Immature natural killer cell (primary cell): ENCODE results near the gene PLCB4. TPM values are rescaled to one million over a fixed set of nuclear protein-coding genes. Genes with fewer than 3 reads are reported as not detected.

ENCODE experiments used
- DNase-seq, 3 donors: peaks; one replicate each; pipeline ENCODE4 v3.0.0; 2022; ENCODE audit warnings: mixed read lengths in 1 of 3
- H3K27ac Mint-ChIP-seq, 6 donors: one replicate each; pipeline ENCODE4 v1.8.0; 2020; ENCODE audit warnings: mixed read lengths in 6 of 6, mild to moderate bottlenecking in 5 of 6, inconsistent platforms in 4 of 6, moderate library complexity in 3 of 6
- H3K27me3 Mint-ChIP-seq, 3 donors: one replicate each; pipeline ENCODE4 v1.8.0; 2020 to 2021; ENCODE audit warnings: low read depth in 3 of 3, mild to moderate bottlenecking in 3 of 3, mixed read lengths in 3 of 3, moderate library complexity in 3 of 3, inconsistent platforms in 1 of 3
- H3K36me3 Mint-ChIP-seq, 3 donors: one replicate each; pipeline ENCODE4 v1.8.0; 2020; ENCODE audit warnings: mixed read lengths in 3 of 3, inconsistent platforms in 2 of 3, mild to moderate bottlenecking in 2 of 3
- H3K4me1 Mint-ChIP-seq, 2 donors: one replicate each; pipeline ENCODE4 v1.8.0; 2020; ENCODE audit warnings: inconsistent platforms in 2 of 2, mild to moderate bottlenecking in 2 of 2, mixed read lengths in 2 of 2, moderate library complexity in 1 of 2
- H3K4me3 Mint-ChIP-seq, 5 donors: one replicate each; pipeline ENCODE4 v1.8.0; 2020; ENCODE audit warnings: mild to moderate bottlenecking in 5 of 5, mixed read lengths in 5 of 5, inconsistent platforms in 3 of 5, moderate library complexity in 3 of 5
- H3K9me3 Mint-ChIP-seq, 6 donors: one replicate each; pipeline ENCODE4 v1.8.0; 2020; ENCODE audit warnings: mild to moderate bottlenecking in 6 of 6, mixed read lengths in 6 of 6, inconsistent platforms in 4 of 6, moderate library complexity in 3 of 6
- polyA plus RNA-seq, 3 donors: library from polyadenylated mRNA; unstranded; fragments of 300-500 nt; fragmentation: Illumina TruSeq; gene quantifications; one replicate each; pipeline ENCODE4 v1.2.3, GENCODE V29; 2021

Gene PLCB4
- polyA plus RNA-seq, 3 donors from 2014 or later, result not detected

DNA sequence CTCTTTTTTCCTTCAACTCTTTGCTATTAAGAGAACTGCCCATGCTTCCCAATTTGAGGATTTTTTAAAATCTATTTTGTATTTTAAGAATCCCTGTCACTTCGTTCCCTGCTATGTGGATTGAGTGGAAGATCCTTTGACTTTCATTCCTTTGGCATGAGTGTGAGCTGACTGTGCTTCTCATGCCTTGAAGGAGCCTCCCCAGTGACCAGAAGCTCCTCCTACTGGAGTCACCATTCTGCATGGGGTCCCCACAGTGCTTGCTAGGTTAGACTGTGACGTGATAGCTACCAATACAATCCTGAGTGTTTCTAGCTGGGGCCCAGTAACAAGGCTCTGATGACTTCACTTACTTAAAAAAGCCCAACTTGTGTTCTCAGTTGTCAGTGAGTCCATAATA is 341.1 kb downstream of the PLCB4 start:
- Mint-ChIP-seq H3K36me3 (no peaks in the 10 kb centered on the region), H3K4me1 (no peaks in the 10 kb centered on the region), H3K9me3 (no peaks in the 10 kb centered on the region), H3K27ac (no peak overlapping the region), H3K27me3 (peaks cover 0 to 7% (median 0%) of the 10 kb centered on the region in 3 donors), H3K4me3 (no peak overlapping the region)
- no peak for DNase-seq

DNA sequence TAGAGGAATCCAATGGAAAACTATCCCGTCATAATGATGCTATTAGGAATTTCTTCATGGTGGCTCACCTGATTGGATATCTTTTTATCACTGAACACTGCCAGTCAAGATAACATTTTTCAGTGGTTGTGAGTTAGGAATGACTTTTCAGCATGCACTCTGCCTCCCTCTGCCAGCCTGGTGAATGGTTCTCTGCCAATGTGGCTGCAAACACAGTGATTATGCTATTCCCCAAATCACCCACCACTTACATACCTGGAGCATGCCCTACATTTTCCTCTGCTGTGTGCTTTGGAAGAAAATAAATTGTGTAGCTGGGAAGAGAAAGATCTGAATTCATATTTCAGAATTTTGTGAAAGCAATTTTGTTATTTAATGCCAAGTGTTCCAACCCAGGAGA is 342.9 kb downstream of the PLCB4 start:
- Mint-ChIP-seq H3K9me3 (no peaks in the 10 kb centered on the region), H3K27ac (no peak overlapping the region), H3K27me3 (peaks cover 0 to 7% (median 0%) of the 10 kb centered on the region in 3 donors), H3K36me3 (no peaks in the 10 kb centered on the region), H3K4me1 (no peaks in the 10 kb centered on the region), H3K4me3 (no peak overlapping the region)
- no peak for DNase-seq

- Mint-ChIP-seq H3K36me3 (no peaks in the 10 kb centered on the region), H3K27ac (no peak overlapping the region), H3K4me1 (no peaks in the 10 kb centered on the region), H3K9me3 (no peaks in the 10 kb centered on the region), H3K27me3 (peaks cover 0 to 7% (median 0%) of the 10 kb centered on the region in 3 donors), H3K4me3 (no peak overlapping the region)
- no peak for DNase-seq
Measured at GRCh38 chr20:9412309-9412708, 343.4 kb downstream of the PLCB4 start.

DNA sequence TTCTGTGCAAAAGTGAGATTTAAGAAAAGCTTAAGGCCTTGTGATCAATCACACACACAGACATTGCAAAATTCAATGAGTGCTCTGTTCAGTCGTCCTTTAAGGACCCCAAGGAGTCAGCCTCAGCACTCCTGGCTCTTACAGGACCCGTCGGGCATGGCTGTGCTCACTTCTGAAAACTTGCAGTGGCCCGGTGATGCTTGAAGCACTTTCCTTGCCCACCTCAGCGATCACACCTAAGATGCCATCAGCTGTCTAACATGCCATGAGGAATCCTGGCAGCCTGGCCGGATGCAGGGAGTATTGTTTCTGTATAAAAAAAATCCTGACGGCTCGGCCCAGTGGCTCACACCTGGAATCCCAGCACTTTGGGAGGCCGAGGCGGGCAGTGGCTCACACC is 344.1 kb downstream of the PLCB4 start:
- no peak overlapping the region for H3K4me3 Mint-ChIP-seq
- no peak overlapping the region for H3K27ac Mint-ChIP-seq
- no peaks in the 10 kb centered on the region for H3K4me1 Mint-ChIP-seq
- no peaks in the 10 kb centered on the region for H3K36me3 Mint-ChIP-seq
- H3K27me3 Mint-ChIP-seq, result peaks cover 0 to 7% (median 0%) of the 10 kb centered on the region in 3 donors
- no peaks in the 10 kb centered on the region for H3K9me3 Mint-ChIP-seq
- DNase-seq, result no peak

DNA sequence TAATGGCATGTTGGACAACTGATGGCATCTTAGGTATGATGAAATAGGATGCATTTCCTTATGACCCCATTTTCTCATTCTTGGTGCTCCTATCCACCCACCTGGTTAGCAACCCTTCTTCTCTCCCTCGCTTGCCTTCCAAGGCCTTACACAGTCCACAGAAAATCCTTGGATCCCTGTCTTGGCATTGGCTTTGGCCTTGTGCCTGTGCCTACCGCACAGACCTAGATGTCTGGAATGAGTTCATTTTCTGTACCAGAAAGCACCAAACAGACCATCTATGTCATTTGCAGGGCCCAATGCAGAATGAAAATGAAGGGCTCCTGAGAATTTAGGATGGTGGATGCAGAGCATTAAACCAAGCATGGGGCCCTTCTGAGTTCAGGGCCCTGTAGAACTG is 346.5 kb downstream of the PLCB4 start:
- peaks cover 0 to 4% (median 0%) of the 10 kb centered on the region in 3 donors for H3K27me3 Mint-ChIP-seq
- no peaks in the 10 kb centered on the region for H3K36me3 Mint-ChIP-seq
- H3K4me1 Mint-ChIP-seq, result no peaks in the 10 kb centered on the region
- H3K27ac Mint-ChIP-seq, result no peak overlapping the region
- no peak for DNase-seq
- no peak overlapping the region for H3K4me3 Mint-ChIP-seq
- no peaks in the 10 kb centered on the region for H3K9me3 Mint-ChIP-seq

DNA sequence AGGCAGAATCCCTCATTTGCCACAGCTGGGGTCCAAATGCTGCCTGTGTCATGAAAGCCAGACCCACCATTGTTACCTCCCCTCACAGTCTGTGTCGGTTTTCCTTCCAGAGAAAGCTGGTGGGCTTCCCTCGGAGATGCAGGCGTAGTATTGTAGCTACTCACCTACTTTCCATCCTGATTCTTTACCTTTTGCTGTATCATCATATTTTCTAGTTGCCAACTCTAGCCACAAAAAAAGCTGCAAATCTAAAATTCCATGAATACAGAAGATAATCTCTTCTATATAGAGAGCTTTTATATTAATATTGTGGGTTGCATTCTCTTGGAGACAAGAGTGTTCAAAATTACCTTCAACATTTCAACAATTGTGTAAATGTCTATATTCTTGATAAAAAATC is 347.5 kb downstream of the PLCB4 start:
- peaks cover 0 to under 1% (median 0%) of the 10 kb centered on the region in 6 donors for H3K9me3 Mint-ChIP-seq
- no peak for DNase-seq
- no peaks in the 10 kb centered on the region for H3K36me3 Mint-ChIP-seq
- peaks cover 0 to 4% (median under 1%) of the 10 kb centered on the region in 3 donors for H3K27me3 Mint-ChIP-seq
- H3K4me1 Mint-ChIP-seq, result no peaks in the 10 kb centered on the region
- H3K4me3 Mint-ChIP-seq, result no peak overlapping the region
- H3K27ac Mint-ChIP-seq, result no peak overlapping the region

DNA sequence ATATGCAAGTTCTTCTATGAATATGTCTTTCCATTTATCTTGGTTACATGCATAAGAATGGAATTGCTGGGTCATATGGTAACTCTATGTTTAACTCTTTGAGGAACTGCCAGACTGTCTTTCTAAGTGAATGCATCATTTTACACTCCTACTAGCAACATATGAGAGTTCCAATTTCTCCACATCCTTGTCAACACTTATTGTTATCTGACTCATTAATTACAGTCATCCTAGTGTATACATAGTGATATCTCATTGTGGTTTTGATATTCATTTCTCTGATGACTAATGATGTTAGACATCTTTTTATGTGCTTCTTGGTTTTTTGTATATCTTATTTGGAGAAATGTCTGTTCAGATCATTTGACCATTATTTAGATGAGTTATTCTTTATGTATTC is 348.8 kb downstream of the PLCB4 start:
- Mint-ChIP-seq H3K4me1 (no peaks in the 10 kb centered on the region), H3K9me3 (peaks cover 0 to 2% (median 0%) of the 10 kb centered on the region in 6 donors), H3K4me3 (no peak overlapping the region), H3K27ac (no peak overlapping the region), H3K27me3 (peaks cover 0 to 4% (median 2%) of the 10 kb centered on the region in 3 donors), H3K36me3 (no peaks in the 10 kb centered on the region)
- DNase-seq, result no peak

DNA sequence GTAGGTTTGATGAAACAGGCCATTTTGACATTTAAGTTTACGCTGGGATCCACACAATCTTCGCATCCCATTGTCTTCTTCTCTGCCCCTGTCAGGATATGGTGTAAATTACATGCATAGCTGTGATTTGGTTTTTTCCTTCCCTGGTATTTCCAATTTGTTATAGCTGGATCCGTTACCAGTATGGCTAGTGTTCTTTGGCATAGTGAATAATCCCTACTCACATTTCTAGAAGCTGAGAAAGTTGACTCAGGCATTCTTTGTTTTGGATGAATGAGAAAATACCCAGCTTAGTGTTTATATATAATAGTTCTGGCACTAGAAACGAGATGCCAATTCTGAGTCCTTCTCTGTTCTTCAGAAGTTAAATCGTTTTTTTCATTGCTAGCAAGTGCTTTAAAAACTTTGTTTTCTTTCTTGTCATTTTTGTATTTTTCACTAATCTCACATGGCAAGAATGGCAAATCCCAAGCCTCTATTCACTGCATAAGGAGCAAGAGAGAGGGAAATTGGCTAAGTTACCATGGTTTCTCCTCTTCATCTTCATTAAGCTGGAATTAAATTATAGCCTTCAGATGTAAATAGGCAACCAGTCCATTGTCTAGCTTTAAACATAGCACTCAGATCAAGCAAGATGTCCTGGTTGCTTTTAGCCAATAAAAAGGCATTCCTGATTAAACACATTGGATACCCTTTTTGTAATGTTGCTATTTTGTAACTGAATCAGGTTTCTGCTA is 353.6 kb downstream of the PLCB4 start:
- peaks cover 0 to 3% (median 0%) of the 10 kb centered on the region in 6 donors for H3K9me3 Mint-ChIP-seq
- no peaks in the 10 kb centered on the region for H3K36me3 Mint-ChIP-seq
- peaks cover 0 to 2% (median 0%) of the 10 kb centered on the region in 3 donors for H3K27me3 Mint-ChIP-seq

DNA sequence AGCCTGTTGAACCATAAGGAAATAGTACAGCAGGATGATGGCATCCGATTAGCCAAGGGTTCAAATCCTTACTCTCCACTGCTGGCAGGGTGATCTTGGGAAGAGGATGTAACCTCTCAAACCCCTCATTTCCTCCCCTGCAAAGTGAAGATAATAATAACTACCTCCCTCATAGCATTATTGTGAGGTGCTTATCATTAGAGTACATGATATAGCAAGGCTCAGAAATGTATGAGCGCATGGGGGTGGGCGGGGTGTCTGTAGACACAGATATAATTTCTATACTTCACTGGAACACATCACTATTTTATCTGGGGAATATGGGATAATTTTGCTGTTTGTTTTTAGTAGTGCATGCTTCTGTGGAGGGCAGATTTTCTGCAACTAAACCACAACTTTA is 355.7 kb downstream of the PLCB4 start:
- DNase-seq, result no peak
- no peak overlapping the region for H3K27ac Mint-ChIP-seq
- H3K4me3 Mint-ChIP-seq, result no peak overlapping the region
- H3K36me3 Mint-ChIP-seq, result no peaks in the 10 kb centered on the region
- peaks cover 0 to 2% (median 0%) of the 10 kb centered on the region in 3 donors for H3K27me3 Mint-ChIP-seq
- H3K4me1 Mint-ChIP-seq, result no peaks in the 10 kb centered on the region
- peaks cover 0 to 3% (median 0%) of the 10 kb centered on the region in 6 donors for H3K9me3 Mint-ChIP-seq

More for the DNA sequence above, 353.6 kb downstream of the PLCB4 start:
- H3K4me3 Mint-ChIP-seq, result no peak overlapping the region
- DNase-seq, result no peak
- no peaks in the 10 kb centered on the region for H3K4me1 Mint-ChIP-seq
- H3K27ac Mint-ChIP-seq, result no peak overlapping the region

- H3K4me3 Mint-ChIP-seq, result no peak overlapping the region
- H3K27me3 Mint-ChIP-seq, result no peaks in the 10 kb centered on the region
- H3K4me1 Mint-ChIP-seq, result no peaks in the 10 kb centered on the region
- H3K9me3 Mint-ChIP-seq, result peaks cover 0 to 2% (median 0%) of the 10 kb centered on the region in 6 donors
- no peak for DNase-seq
- H3K36me3 Mint-ChIP-seq, result no peaks in the 10 kb centered on the region
- H3K27ac Mint-ChIP-seq, result no peak overlapping the region
Measured at GRCh38 chr20:9427430-9428291, 358.8 kb downstream of the PLCB4 start.

GRCh38 chr20:9428292-9428607 is 359.4 kb downstream of the PLCB4 start:
- no peaks in the 10 kb centered on the region for H3K27me3 Mint-ChIP-seq

GRCh38 chr20:9439806-9440205 is 370.9 kb downstream of the PLCB4 start:
- H3K9me3 Mint-ChIP-seq, result peaks cover 2 to 13% (median 3%) of the 10 kb centered on the region in 6 donors
- no peak overlapping the region for H3K27ac Mint-ChIP-seq
- no peak for DNase-seq
- H3K27me3 Mint-ChIP-seq, result peaks cover 3 to 5% (median 3%) of the 10 kb centered on the region in 3 donors
- no peaks in the 10 kb centered on the region for H3K36me3 Mint-ChIP-seq
- H3K4me1 Mint-ChIP-seq, result no peaks in the 10 kb centered on the region
- no peak overlapping the region for H3K4me3 Mint-ChIP-seq

More at GRCh38 chr20:9428292-9428607, 359.4 kb downstream of the PLCB4 start:
- H3K9me3 Mint-ChIP-seq, result peaks cover 0 to 3% (median under 1%) of the 10 kb centered on the region in 6 donors
- no peak overlapping the region for H3K4me3 Mint-ChIP-seq
- H3K4me1 Mint-ChIP-seq, result no peaks in the 10 kb centered on the region
- H3K27ac Mint-ChIP-seq, result no peak overlapping the region
- no peaks in the 10 kb centered on the region for H3K36me3 Mint-ChIP-seq
- DNase-seq, result no peak

DNA sequence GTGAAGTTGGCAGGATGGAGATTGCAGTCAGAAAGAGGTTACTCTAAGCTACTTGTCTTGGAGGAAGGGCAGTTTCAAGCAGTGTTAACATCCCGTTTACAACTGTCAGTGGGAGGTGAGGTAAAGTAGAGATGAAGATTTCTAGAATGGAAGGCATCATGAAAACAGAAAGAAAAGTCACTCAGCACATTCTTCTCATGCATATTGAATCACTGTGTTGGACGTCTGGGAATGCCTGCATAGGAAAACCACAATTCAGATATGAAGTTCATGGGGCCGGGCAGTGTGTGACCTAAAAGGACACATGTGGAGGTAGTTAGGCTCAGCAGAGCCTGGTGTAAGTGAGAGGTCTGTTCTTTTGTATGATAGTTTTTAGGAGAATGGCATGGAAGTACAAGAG is 372.0 kb downstream of the PLCB4 start:
- Mint-ChIP-seq H3K36me3 (no peaks in the 10 kb centered on the region), H3K4me3 (no peak overlapping the region), H3K27ac (no peak overlapping the region), H3K27me3 (peaks cover 3 to 5% (median 3%) of the 10 kb centered on the region in 3 donors), H3K9me3 (peaks cover 2 to 13% (median 3%) of the 10 kb centered on the region in 6 donors), H3K4me1 (no peaks in the 10 kb centered on the region)
- DNase-seq, result no peak

DNA sequence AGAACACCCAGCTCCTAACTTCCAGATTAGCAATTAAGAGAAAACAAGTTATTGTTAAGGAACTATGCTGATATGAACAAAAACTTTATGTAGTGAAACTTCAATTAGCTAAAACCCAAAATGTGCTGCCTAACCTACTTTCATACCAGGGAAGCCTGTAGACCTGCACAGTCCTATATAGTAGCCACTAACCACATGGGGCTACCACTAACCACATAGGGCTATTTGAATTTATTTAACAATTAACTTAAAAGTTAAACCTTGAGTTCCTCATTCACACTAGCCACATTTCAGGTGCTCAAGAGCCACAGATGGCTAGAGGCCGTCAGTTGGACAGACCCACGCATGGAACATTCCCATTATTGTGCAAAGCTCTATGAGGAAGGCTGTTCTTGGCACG is 373.1 kb downstream of the PLCB4 start:
- Mint-ChIP-seq H3K27me3 (peaks cover under 1 to 3% (median 2%) of the 10 kb centered on the region in 3 donors), H3K9me3 (peaks cover 1 to 9% (median 3%) of the 10 kb centered on the region in 6 donors), H3K27ac (no peak overlapping the region), H3K4me1 (no peaks in the 10 kb centered on the region), H3K36me3 (no peaks in the 10 kb centered on the region), H3K4me3 (no peak overlapping the region)
- DNase-seq, result no peak
